Measurements from ENCODE around the gene SLMAP. TPM values are rescaled to one million over a fixed set of nuclear protein-coding genes. Genes with fewer than 3 reads are reported as not detected.

SLMAP gene
- total and polyA plus RNA-seq, 2 of the 13 experiments (the other 11 are each of a cell fraction or from before 2014, with no cell fraction given), result 24.0 to 48.3 TPM

DNA sequence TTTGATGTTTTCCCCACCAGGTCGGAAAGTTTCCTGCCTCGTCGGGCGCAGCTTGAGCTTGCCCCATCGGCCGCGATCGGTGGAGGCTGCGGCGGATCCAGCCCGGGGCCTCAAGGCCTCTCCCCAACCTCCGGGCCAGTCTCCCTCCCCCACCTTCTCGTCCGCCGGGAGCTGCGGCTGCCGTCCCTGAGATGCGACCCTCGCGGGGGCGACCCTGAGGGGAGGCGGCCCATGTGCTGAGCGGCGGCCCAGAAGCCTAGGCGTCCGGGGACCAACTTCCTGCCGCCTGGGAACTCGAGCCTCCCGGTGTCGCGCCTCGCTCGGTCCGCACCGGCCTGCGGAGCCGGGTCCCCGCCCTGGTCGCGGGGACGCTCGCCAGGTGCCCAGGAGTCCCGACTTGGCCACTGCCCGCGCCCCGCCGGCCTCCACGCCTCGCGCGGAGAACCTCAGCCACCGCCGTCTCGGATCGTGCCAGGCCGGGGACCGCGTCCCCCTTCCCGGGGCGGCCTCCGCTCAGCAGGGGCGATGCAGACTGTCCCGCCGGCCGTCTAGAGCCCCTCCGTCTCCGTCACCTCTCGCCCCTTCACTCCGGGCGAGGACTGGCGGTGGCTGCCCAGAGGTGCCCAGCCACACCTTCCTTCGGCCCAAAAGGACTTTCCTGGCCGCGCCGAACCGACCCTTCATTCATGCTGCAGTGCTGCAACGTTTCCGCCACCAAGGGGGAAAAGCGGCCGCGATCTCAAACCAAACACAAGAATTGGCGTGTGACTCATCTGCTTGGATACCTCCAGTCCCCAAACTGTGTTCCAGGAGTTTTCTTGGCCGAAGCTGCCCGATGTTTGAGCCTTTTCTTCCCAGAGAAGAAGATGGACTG, 656 bp downstream of the SLMAP start (continued):
- TF ChIP-seq ZBTB37 (CRISPR knock-in tag; IDR thresholded peaks at IDR 0.05) (no peak), ZNF232 (CRISPR knock-in tag; IDR thresholded peaks at IDR 0.05; ENCODE audit: borderline replicate concordance) (0 out of 2 replicates have a peak, but pooled peaks have one; percentile 53), GABPB1 (CRISPR knock-in tag; IDR thresholded peaks at IDR 0.05) (peak; percentile 57; the same call in 1 of the 2 replicates), ZNF441 (CRISPR knock-in tag; IDR thresholded peaks at IDR 0.05; ENCODE audit: borderline replicate concordance) (no peak; the same call in 1 of the 2 replicates), FOSL2 (CRISPR knock-in tag; IDR thresholded peaks at IDR 0.05) (peak; percentile 75), ZNF704 (CRISPR knock-in tag; IDR thresholded peaks at IDR 0.05; ENCODE audit: borderline replicate concordance) (no peak), HNRNPLL (IDR thresholded peaks at IDR 0.05; ENCODE audit: low read depth, low read length, poor library complexity, severe bottlenecking) (peak; percentile 6), MAFG (CRISPR knock-in tag; IDR thresholded peaks at IDR 0.05) (peak; percentile 18; the same call in 1 of the 2 replicates), ZNF75D (CRISPR knock-in tag; IDR thresholded peaks at IDR 0.05; ENCODE audit: borderline replicate concordance) (no peak), REL (CRISPR knock-in tag; conservative IDR thresholded peaks at IDR 0.05) (no peak), MIER3 (CRISPR knock-in tag; IDR thresholded peaks at IDR 0.05; ENCODE audit: borderline replicate concordance) (no peak), ZNF350 (CRISPR knock-in tag; IDR thresholded peaks at IDR 0.05; ENCODE audit: borderline replicate concordance, low read depth) (no peak; the same call in 1 of the 2 replicates), PITX1 (CRISPR knock-in tag; IDR thresholded peaks at IDR 0.05) (no peak)
- TF ChIP-seq, protein P1, sequence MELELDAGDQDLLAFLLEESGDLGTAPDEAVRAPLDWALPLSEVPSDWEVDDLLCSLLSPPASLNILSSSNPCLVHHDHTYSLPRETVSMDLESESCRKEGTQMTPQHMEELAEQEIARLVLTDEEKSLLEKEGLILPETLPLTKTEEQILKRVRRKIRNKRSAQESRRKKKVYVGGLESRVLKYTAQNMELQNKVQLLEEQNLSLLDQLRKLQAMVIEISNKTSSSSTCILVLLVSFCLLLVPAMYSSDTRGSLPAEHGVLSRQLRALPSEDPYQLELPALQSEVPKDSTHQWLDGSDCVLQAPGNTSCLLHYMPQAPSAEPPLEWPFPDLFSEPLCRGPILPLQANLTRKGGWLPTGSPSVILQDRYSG (CRISPR knock-in tag; IDR thresholded peaks at IDR 0.05), result peak; percentile 58; the same call in 1 of the 2 replicates
- TF ChIP-seq, protein P2, sequence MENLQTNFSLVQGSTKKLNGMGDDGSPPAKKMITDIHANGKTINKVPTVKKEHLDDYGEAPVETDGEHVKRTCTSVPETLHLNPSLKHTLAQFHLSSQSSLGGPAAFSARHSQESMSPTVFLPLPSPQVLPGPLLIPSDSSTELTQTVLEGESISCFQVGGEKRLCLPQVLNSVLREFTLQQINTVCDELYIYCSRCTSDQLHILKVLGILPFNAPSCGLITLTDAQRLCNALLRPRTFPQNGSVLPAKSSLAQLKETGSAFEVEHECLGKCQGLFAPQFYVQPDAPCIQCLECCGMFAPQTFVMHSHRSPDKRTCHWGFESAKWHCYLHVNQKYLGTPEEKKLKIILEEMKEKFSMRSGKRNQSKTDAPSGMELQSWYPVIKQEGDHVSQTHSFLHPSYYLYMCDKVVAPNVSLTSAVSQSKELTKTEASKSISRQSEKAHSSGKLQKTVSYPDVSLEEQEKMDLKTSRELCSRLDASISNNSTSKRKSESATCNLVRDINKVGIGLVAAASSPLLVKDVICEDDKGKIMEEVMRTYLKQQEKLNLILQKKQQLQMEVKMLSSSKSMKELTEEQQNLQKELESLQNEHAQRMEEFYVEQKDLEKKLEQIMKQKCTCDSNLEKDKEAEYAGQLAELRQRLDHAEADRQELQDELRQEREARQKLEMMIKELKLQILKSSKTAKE (CRISPR knock-in tag; IDR thresholded peaks at IDR 0.05; ENCODE audit: borderline replicate concordance), result peak; percentile 8; the same call in 1 of the 2 replicates
- TF ChIP-seq, protein P3, sequence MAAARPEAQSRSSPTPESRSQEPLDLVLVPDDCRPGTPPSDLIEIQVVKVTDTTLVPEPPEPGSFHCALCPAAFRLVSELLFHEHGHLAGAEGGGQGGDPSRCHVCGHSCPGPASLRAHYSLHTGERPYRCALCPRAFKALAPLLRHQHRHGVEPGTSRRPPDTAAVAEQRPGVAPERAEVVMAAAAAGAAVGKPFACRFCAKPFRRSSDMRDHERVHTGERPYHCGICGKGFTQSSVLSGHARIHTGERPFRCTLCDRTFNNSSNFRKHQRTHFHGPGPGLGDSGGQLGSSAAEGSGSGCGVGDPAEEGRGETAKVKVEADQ (CRISPR knock-in tag; IDR thresholded peaks at IDR 0.05; ENCODE audit: borderline replicate concordance), result no peak
